GM19468 (cell line): Measurements from ENCODE around the gene IFITM2.
"Not testable (repeated sequence)": the region's sequence is repeated elsewhere in the genome, so short reads cannot be mapped to it uniquely, and the experiment has no call there.

ENCODE experiments used
- ATAC-seq: cut with Tn5 transposase; IDR thresholded peaks from one replicate; pipeline ENCODE4 v1.9.1; 2021; ENCODE audit warnings: mild to moderate bottlenecking, moderate library complexity, moderate number of reproducible peaks; ENCODE audit not compliant: unreplicated experiment; ENCODE audit errors: extremely low read depth

Gene IFITM2

DNA sequence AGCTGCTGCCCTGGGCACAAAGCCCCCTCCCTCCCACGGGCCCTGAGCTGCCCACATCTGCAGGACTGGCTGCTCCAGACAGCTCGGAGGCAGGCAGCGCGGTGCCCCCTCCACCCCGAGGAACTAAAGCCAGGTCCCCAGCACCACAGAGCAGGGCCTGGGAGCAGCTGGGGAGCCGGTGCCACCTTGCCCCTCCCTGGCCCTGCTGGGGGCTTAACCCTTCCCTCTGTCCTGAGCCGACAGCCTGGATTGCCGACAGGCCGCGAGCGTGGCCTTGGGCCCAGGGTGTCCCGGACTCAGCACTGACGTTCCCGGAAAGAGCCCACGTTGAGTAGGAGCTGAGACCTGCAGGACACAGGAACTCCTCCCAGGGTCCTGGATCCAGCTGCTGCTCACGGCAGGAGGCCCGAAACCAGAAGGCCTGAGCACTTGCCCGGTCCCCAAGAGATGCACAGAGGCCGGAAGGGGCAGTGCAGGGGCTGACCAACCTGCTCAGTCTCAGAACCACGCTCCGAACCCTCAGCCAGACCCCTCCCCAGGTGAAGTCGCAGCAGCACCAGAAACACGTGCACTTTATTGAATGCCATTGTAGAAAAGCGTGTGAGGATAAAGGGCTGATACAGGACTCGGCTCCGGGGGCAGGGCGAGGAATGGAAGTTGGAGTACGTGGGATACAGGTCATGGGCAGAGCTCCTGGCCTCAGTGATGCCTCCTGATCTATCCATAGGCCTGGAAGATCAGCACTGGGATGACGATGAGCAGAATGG lies 11.7 kb downstream of the IFITM2 start:
- ATAC-seq = not testable (repeated sequence)

DNA sequence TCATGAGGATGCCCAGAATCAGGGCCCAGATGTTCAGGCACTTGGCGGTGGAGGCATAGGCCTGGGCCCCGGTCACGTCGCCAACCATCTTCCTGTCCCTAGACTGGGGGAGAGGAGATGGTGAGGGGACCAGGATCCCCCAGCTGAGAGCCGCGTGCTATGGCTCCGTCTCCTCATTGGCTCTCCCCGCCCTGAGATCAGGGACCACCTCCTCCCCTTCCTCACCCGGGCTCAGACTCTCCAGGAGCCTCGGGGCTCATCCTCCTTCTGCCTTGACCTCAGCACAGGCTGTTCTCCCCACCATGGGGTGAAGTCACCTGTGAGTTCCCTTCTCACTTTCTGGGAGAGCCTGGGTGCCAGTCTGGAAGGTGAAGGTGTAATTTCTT lies 12.3 kb downstream of the IFITM2 start:
- ATAC-seq = not testable (repeated sequence)

GRCh38 chr11:324156-324555 lies 16.5 kb downstream of the IFITM2 start:
- ATAC-seq = no peak

DNA sequence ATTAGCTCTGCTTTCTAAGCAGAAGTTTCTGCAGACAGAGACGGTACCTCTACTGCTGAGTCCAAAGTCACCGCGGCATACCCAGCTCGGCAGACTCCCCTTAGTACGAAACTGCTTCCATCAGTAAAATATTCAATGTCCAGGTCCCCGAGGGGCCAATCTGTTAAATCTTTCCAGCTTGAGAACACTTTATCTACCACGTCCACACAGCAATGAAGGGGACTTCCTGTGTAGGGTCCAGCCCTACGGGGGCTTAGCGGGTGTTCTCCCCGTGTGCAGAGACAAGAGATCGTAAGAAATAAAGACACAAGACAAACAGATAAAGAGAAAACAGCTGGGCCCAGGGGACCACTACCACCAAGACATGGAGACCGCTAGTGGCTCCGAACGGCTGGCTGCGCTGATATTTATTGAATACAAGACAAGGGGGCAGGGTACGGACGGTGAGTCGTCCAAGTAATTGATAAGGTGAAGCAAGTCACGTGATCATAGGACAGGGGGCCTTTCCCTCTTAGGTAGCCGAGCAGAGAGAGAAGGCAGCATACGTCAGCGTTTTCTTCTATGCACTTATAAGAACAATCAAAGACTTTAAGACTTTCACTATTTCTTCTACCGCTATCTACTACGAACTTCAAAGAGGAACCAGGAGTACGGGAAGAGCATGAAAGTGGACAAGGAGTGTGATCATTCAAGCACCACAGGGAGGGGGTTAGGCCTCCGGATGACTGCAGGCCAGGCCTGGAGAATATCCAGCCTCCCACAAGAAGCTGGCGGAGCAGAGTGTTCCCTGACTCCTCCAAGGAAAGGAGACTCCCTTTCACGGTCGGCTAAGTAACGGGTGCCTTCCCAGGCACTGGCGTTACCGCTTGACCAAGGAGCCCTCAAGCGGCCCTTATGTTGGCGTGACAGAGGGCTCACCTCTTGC lies 17.2 kb downstream of the IFITM2 start:
- ATAC-seq = not testable (repeated sequence)

GRCh38 chr11:325796-326591 lies 18.4 kb downstream of the IFITM2 start:
- ATAC-seq = no peak

GRCh38 chr11:326592-326841 lies 18.9 kb downstream of the IFITM2 start:
- no peak for ATAC-seq

DNA sequence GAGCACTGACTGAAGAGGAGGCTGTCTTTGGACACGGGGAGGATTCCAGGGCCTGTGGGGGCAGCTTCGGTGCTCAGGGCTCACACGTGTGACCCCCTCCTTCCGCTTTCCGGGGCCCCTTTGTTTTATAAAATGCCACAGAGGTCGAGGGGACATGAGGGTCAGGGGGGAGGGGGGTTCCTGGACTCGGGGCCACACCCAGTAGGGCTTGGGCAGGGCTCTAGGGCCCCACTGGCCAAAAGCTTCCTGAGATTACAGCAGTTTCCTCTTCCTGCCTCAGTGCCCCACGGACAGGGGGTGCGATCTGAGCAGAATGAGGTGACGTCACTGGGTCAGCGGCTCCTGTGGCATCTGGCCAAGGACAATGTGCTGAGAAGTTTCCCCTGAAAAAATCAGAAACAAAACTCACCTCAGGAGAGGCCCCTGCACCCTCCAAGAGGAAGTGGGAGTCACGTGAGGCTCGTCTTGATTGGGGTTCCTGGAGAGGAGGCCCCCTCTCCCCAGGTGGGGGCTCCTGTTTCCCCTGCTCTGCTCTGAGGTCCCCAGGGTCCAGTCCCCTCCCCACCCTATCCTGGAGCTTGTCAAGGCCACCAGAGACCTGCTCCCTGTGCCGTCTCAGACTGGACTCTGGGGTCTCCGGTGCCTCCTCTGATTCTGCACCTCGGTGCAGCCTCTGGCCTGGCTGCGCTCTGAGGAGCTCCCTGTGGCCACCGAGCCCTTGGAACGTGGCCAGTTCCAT lies 19.4 kb downstream of the IFITM2 start:
- ATAC-seq = peak; percentile 13

GRCh38 chr11:327581-327923 lies 19.9 kb downstream of the IFITM2 start:
- ATAC-seq = no peak

DNA sequence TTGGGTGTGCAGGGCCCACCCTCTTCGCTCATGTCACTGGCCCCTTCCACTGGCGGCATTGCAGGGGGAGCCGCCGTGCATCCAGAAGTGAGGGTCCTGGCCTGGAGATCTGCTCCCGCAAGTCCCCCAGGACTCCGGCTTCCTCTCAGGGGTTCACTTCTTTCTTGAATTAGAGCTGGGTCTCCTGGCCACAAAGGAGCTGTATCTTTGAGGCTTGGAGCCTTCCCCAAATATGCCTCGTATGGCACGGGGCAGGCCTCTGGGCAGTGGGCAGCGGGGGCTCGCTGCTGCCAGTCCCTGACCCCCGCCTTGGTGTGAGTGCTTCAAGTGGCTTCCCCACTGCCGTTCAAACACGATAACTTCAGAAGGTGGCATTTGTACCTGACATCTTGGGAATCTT lies 20.4 kb downstream of the IFITM2 start:
- ATAC-seq = no peak

GRCh38 chr11:328516-329100 lies 21.0 kb downstream of the IFITM2 start:
- ATAC-seq = not testable (repeated sequence)

GRCh38 chr11:329886-330253 lies 22.3 kb downstream of the IFITM2 start:
- ATAC-seq = no peak

DNA sequence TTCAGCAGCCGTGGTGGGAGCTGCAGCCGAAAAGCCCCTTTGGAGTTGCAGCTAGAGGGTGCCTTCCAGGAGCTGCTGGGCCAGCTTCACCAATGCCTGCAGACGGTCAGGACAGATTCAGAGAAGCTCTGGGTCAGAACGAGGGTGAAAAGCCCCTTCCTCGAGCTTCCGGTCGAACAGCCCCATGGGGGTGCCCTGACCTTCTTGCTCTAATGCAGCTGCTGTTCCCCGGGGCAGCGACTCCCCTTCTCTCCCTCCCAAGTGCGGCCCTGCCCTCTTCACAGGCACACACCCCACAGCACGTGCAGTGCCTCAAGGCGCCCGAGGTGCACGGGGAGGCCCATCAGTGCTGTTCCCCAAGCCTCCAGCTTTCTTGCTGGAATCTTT lies 22.7 kb downstream of the IFITM2 start:
- no peak for ATAC-seq

DNA sequence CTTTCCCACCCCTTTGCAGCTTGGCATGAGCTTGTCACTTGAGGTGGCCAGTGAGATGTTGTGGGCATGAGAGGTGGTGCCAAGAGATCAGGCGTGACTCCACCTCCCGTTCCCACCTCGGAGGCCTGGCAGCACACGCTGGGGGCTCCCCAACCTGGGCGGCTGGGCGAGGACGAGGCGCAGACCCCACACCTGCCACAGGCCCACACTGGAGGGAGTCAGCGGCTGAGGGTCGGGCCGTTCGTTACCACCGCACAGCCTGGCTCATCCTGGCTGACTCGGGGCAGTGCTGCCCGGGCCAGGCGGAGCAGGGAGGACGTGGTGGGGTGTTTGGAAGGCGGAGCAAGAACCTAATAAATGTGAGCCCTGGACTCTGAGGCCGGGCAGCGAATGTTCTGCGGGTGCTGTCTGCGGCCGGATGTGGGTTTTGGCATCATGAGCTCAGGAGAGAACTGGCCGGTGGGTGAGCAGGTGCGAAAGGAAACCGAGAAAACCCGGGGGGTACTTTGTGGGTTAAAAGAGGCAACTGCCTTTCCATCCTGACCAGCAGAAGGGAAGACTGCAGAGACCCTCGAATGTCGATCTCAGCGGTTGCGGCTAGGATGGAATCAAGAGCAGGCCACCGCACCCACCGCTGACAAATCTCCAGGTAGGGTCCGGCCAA lies 23.2 kb downstream of the IFITM2 start:
- no peak for ATAC-seq

- ATAC-seq = no peak
Observed at GRCh38 chr11:331358-332060, 23.9 kb downstream of the IFITM2 start.

DNA sequence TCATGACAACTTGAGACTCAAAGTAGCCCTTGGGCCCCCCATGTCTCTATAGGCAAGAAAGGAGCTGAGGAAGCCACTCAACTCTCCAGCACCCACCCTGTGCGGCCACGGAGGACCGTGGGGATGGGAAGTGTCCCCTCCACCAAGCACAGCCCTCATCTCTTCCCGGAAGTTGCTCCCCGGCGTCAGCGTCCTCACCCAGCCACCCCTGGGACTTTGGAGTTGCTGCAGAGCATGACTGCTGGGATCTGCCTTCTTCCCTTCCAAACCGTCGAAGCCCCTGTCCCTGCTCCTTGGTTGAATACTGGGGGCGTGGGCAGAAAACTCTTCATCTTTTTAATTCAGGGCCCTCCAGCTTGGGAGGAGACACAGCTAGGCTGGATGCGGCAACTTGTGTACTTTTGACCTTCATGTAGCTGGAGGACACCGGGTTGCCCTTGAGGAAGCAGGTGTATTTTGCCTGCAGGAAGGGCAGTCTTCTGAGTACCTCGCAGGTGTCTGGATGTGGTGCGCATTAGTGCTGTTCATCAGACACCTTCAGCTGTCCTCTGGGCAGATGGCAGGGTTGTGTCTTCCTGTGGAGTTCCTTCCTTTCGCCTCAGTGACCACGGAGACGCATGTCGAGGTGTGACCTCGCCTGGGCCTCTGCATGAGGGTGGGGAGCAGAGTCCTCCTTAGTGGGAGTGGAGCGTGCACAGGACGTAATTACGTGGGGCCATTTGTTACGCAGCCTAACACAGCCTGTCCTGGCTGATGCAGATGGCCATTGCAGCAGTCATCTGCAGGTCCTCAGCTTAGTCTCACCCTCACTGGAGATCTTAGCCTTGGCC lies 25.2 kb downstream of the IFITM2 start:
- ATAC-seq = no peak

DNA sequence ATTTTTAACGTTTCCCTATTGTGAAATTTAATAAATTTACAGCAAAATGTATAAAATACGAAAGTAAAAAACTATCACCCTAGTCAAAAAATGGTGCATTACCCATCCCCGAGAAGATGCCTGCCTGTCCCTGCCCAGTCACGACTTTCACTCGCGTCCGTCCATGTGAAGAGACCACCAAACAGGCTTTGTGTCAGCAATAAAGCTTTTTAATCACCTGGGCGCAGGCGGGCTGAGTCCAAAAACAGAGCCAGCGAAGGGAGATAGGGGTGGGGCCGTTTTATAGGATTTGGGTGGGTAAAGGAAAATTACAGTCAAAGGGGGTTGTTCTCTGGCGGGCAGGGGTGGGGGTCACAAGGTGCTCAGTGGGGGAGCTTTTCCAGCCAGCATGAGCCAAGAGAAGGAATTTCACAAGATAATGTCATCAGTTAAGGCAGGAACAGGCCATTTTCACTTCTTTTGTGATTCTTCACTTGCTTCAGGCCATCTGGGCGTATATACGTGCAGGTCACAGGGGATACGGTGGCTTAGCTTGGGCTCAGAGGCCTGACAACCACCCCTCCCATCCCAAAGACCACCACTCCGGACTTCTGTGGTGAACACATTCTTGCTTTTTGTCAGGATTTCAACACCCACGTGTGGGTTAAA lies 26.1 kb downstream of the IFITM2 start:
- ATAC-seq = not testable (repeated sequence)

DNA sequence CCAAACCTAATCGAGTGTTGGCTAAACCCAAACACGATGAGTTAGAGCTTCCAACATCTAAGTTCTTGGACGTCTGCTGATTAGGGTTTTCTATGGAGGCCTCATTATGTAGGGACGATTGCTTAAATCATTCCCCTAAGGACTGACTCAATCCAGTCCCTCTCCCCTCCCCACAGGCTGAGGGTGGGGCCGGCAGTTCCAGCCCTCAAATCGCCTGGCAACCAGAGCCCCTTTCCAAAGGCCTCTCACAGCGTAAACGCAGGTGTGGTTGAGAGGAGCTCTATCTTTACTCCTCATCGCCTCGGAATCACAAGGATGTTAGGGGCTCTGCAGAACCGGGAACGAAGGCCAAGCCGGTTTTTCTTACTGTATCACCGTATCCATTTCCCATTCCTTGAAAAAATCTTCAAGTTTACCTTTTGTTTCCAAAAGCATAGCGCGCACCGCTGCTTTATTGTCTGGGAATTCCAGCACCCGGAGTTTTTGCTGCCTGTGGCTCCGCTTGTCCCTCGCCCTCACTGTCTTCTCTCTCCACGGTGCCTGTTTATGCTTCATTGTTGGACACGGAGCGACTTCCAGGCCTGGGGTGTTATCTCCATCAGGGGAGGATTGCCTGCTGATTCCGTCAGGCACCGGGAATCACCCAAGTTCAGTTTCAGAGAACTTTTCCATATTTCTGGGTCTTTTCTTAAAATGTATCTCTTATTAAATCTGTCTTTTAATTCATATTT lies 26.8 kb downstream of the IFITM2 start:
- no peak for ATAC-seq
